ENCODE data around the gene TOM1L2.
"Not testable (repeated sequence)": the region's sequence is repeated elsewhere in the genome, so short reads cannot be mapped to it uniquely, and the experiment has no call there.

Gene TOM1L2

GRCh38 chr17:17921192-17922069 is 50.8 kb downstream of the TOM1L2 start:
- no peak for DNase-seq

- peak; percentile 74 for DNase-seq
These were observed 52.8 kb downstream of the TOM1L2 start for GRCh38 chr17:17919169-17920107.

GRCh38 chr17:17917394-17917793 is 54.8 kb downstream of the TOM1L2 start:
- no peak for DNase-seq

GRCh38 chr17:17915183-17915582 is 57.0 kb downstream of the TOM1L2 start:
- no peak for DNase-seq

GRCh38 chr17:17913695-17914332 is 58.4 kb downstream of the TOM1L2 start:
- DNase-seq = peak; percentile 65

GRCh38 chr17:17912336-17912735 is 59.9 kb downstream of the TOM1L2 start:
- DNase-seq = not testable (repeated sequence)

GRCh38 chr17:17911001-17911613 is 61.1 kb downstream of the TOM1L2 start:
- no peak for DNase-seq

- no peak for DNase-seq
These were observed 62.1 kb downstream of the TOM1L2 start for GRCh38 chr17:17910060-17910459.

GRCh38 chr17:17909078-17909477 is 63.1 kb downstream of the TOM1L2 start:
- no peak for DNase-seq

- DNase-seq = no peak
These were observed 64.7 kb downstream of the TOM1L2 start for GRCh38 chr17:17907469-17907868.

GRCh38 chr17:17906418-17907215 is 65.6 kb downstream of the TOM1L2 start:
- no peak for DNase-seq

GRCh38 chr17:17905036-17905320 is 67.2 kb downstream of the TOM1L2 start:
- no peak for DNase-seq

- DNase-seq = no peak
These were observed 67.8 kb downstream of the TOM1L2 start for GRCh38 chr17:17904166-17905035.

- no peak for DNase-seq
These were observed 69.3 kb downstream of the TOM1L2 start for GRCh38 chr17:17902877-17903276.

- no peak for DNase-seq
These were observed 69.8 kb downstream of the TOM1L2 start for GRCh38 chr17:17902376-17902775.

GRCh38 chr17:17900615-17901520 is 71.3 kb downstream of the TOM1L2 start:
- DNase-seq = no peak

- no peak for DNase-seq
These were observed 72.7 kb downstream of the TOM1L2 start for GRCh38 chr17:17899486-17899885.

- no peak for DNase-seq
These were observed 73.5 kb downstream of the TOM1L2 start for GRCh38 chr17:17898673-17899072.

GRCh38 chr17:17897442-17897841 is 74.8 kb downstream of the TOM1L2 start:
- DNase-seq = no peak

GRCh38 chr17:17896746-17897145 is 75.5 kb downstream of the TOM1L2 start:
- DNase-seq = no peak

Data from CD4-positive, alpha-beta T cell treated with Interleukin-6 for 4 hours (primary cell).